Measurements from ENCODE around the gene SET. TPM values are rescaled to one million over a fixed set of nuclear protein-coding genes. Genes with fewer than 3 reads are reported as not detected.
A peak's percentile ranks its signal among the peaks of the same experiment; 100 is the strongest.

SET gene
- total RNA-seq, 1 donor from 2014 or later, result 331 TPM

DNA sequence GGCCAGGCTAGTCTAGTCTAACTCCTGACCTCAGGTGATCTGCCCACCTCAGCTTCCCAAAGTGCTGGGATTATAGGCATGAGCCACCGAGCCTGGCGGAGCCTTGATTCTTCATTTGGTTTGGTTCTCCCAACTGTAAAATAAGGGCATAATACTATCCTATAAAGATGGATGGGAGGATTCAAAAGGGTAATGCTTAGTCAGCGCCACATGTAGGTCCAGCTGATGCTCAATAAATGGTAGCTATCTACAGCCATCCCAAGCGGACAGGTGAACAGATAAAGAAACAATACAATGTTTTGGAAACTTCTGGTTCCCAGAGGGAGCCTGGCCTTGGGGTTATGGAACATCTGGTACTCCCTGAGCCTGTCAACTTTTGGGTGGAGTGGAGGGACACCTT lies 13.6 kb upstream of the SET start:
- DNase-seq (ENCODE audit: low read depth), result no peak
- TF ChIP-seq, protein P1, sequence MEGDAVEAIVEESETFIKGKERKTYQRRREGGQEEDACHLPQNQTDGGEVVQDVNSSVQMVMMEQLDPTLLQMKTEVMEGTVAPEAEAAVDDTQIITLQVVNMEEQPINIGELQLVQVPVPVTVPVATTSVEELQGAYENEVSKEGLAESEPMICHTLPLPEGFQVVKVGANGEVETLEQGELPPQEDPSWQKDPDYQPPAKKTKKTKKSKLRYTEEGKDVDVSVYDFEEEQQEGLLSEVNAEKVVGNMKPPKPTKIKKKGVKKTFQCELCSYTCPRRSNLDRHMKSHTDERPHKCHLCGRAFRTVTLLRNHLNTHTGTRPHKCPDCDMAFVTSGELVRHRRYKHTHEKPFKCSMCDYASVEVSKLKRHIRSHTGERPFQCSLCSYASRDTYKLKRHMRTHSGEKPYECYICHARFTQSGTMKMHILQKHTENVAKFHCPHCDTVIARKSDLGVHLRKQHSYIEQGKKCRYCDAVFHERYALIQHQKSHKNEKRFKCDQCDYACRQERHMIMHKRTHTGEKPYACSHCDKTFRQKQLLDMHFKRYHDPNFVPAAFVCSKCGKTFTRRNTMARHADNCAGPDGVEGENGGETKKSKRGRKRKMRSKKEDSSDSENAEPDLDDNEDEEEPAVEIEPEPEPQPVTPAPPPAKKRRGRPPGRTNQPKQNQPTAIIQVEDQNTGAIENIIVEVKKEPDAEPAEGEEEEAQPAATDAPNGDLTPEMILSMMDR (conservative IDR thresholded peaks at IDR 0.05; ENCODE audit: low read depth, low read length), result no peak

DNA sequence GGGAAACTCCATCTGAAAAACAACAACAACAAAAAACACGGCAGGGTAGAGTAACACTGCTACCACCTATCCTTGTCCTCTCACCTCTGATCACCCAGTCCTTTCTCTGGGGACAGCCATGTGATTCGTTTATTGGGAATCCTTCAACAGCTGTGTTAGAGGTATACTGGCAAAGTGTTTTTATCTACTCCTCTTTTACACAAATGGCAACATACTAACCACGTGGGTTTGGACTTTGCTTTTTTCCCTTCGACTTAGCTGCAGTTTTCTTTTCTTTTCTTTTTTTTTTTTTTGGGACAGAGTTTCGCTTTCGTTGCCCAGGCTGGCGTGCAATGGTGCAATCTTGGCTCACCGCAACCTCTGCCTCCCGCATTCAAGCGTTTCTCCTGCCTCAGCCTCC lies 11.2 kb upstream of the SET start:
- H3K4me3 ChIP-seq (ENCODE audit: low read depth, low read length), result no peak overlapping the region
- TF ChIP-seq, protein P1 (conservative IDR thresholded peaks at IDR 0.05; ENCODE audit: low read depth, low read length), result no peak
- DNase-seq (ENCODE audit: low read depth), result no peak

More for the DNA sequence above, 13.6 kb upstream of the SET start:
- no peak overlapping the region for H3K4me3 ChIP-seq (ENCODE audit: low read depth, low read length)

DNA sequence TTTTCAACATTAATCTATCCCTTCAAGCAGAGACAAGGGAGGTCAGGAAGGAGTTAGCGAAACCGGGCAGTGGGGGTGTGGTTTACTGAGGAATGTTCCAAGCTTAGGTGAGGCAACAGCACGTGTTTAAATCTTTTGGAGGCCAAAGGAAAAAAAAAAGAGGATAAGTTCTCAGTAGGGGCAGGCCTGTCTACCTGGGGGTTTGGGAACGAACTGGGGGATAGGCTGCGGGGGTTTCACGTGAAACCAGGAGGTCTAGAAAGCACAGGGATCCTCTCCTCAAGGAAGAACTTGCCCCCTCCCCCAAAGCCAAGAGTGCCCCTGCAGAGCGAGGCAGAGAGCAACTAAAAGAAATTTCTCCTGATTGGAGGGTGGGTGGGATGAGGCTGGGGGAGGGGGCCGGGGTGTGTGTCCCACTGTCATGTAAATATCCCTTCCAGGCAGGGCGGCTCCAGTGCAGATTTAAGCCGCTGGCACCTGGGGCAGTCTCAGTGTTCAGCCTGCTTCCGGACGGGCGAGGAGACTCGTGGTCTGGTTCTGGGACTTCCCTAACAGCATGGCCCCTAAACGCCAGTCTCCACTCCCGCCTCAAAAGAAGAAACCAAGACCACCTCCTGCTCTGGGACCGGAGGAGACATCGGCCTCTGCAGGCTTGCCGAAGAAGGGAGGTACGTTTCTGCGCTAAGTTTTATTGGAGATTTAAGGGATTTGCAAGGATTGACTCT lies 5.5 kb upstream of the SET start:
- DNase-seq (ENCODE audit: low read depth), result peak; percentile 80
- TF ChIP-seq, protein P1 (conservative IDR thresholded peaks at IDR 0.05; ENCODE audit: low read depth, low read length), result no peak
- peak overlapping the region; percentile 95 for H3K4me3 ChIP-seq (ENCODE audit: low read depth, low read length)

DNA sequence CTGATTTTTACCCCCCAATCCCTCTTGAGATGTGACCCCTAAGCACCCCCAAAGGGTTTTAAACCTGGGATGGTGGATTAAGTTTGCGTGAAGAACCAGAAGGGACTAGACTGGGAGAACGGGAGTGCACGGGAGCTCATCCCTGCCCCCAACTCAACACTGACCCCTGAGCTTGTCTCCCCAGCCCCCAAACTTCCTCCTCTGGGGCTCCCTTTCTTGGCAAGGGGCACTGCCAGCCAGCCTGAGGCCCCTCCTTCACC lies 5.0 kb upstream of the SET start:
- DNase-seq (ENCODE audit: low read depth), result no peak
- TF ChIP-seq, protein P1 (conservative IDR thresholded peaks at IDR 0.05; ENCODE audit: low read depth, low read length), result no peak
- H3K4me3 ChIP-seq (ENCODE audit: low read depth, low read length), result peak overlapping the region; percentile 95

DNA sequence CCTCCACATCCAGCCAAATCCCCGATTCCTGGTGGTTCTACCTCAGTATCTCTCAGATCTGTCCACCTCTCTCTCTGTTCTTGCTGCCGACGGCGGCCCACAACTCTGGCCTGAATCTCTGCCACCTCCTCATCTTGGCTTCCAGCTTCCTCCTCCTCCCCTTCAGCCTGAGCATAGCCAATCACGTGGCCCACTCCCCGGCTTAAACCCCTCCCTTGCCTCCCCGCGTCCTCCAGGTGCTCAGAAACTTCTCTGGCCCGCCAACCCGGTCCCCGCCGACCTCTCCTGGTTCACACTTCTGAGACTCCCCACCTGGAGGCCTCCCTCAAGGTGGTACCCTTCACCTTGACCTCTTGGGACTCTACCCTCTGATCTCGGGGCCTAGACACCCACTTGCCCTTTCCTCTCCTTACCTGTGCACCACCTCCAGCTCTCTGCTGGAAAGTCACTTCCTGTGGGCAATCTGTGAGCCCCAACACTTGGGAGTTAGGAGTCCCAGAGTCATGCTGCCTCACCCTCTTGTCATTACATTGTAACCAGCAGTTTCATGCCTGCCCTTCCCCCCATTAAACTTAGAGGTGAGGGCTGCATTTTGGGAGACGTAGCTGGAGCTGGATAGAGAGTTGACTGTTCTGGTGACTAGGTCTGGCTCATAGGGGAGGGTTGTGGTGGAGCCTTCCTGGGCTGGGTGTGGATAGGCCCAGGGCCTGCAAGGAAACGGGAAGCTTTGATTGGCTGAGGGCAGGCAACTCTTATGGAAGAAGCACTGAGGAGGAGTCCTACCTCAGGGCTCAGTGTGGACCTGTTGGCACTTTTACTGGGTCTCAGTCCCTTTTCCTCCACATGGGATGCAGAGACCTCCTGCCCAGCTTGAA lies 4.5 kb upstream of the SET start:
- peak overlapping the region; percentile 95 for H3K4me3 ChIP-seq (ENCODE audit: low read depth, low read length)
- TF ChIP-seq, protein P1 (conservative IDR thresholded peaks at IDR 0.05; ENCODE audit: low read depth, low read length), result no peak
- DNase-seq (ENCODE audit: low read depth), result no peak

DNA sequence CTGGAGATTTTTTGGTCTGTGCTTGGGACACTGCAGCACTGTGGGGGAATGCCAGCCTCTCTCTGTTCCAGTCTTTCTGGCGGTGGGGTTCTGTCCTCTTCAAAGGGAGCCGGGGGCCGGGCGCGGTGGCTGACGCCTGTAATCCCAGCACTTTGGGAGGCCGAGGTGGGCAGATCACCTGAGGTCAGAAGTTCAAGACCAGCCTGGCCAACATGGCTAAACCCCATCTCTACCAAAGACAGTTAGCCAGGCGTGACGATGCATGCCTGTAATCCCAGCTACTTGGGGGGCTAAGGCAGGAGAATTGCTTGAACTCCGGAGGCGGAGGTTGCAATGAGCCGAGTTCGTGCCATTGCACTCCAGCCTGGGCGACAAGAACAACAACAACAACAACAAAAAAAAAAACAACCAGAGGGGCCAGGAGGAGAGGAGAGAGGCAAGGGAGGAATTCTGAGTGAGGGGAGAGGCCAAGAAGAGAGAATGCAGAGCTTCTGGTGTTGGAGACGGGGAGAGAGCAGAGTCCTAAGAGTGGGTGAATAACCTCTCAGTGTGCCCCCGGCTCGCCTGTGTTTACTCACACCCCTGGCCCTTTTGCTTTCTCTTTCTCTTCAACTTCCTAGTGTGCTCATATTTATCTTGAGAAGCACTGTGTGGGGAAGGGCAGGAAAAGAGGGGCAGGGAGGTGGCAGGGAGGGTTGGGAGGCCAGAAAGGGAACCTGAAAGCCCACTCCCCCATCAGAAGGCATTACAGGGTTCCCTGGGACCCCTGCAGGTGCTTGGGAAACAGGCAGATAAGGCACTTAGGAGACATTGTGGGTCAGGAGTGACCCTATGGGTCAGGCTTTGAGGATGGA lies 3.2 kb upstream of the SET start:
- TF ChIP-seq, protein P1 (conservative IDR thresholded peaks at IDR 0.05; ENCODE audit: low read depth, low read length), result no peak
- H3K4me3 ChIP-seq (ENCODE audit: low read depth, low read length), result peak overlapping the region; percentile 95
- no peak for DNase-seq (ENCODE audit: low read depth)
